Neutrophil (primary cell): Measurements from ENCODE around the gene CLCF1.

Experiments used
- H3K27ac ChIP-seq: fragments of 200-600 bp; sonication (generic); 2 replicates; pipeline ENCODE4 v1.5.1; 2016; ENCODE audit warnings: mild to moderate bottlenecking, moderate library complexity
- H3K27me3 ChIP-seq: fragments of 200-600 bp; sonication (generic); 2 replicates; pipeline ENCODE4 v1.6.0; 2016; ENCODE audit warnings: mild to moderate bottlenecking
- H3K36me3 ChIP-seq: fragments of 200-600 bp; sonication (generic); 2 replicates; pipeline ENCODE4 v1.5.1; 2017
- H3K4me1 ChIP-seq, 2 experiments: fragments of 200-600 bp in 1 of 2; sonication (generic) in 1 of 2; 1 replicate in 1 of 2; 2 replicates in 1 of 2; pipeline versions ENCODE4 v1.5.1 to v1.6.1; 2013 to 2016; ENCODE audit warnings: low read depth in 1 of 2, low read length in 1 of 2, mild to moderate bottlenecking in 1 of 2, moderate library complexity in 1 of 2; ENCODE audit not compliant: control insufficient read depth in 1 of 2, insufficient read depth in 1 of 2
- H3K4me3 ChIP-seq, 2 experiments: fragments of 200-600 bp in 1 of 2; sonication (generic) in 1 of 2; 1 replicate in 1 of 2; 2 replicates in 1 of 2; pipeline ENCODE4 v1.5.1; 2013 to 2016; ENCODE audit warnings: low read depth in 1 of 2, low read length in 1 of 2, mild to moderate bottlenecking in 1 of 2, moderate library complexity in 1 of 2
- H3K9me3 ChIP-seq: fragments of 200-600 bp; sonication (generic); 2 replicates; pipeline ENCODE4 v1.5.1; 2016
- CTCF ChIP-seq: fragments of 200-600 bp; sonication (generic); IDR thresholded peaks from 2 replicates; pipeline ENCODE4 v1.5.1; 2016; ENCODE audit warnings: antibody characterized with exemption

The CLCF1 gene

GRCh38 chr11:67347964-67348749 lies 25.2 kb downstream of the CLCF1 start:
- Histone ChIP-seq H3K9me3 (no peaks in the 10 kb centered on the region), H3K4me1 (peaks cover 20 to 23% of the 10 kb centered on the region in 2 experiments), H3K27me3 (no peaks in the 10 kb centered on the region), H3K27ac (no peak overlapping the region), H3K36me3 (peaks cover 11% of the 10 kb centered on the region), H3K4me3 (no peak overlapping the region)
- no peak for TF ChIP-seq CTCF

- H3K27me3 ChIP-seq: no peaks in the 10 kb centered on the region
- no peak overlapping the region for H3K4me3 ChIP-seq
- peaks cover 3 to 5% of the 10 kb centered on the region in 2 experiments for H3K4me1 ChIP-seq
- TF ChIP-seq CTCF: no peak
- H3K27ac ChIP-seq: no peak overlapping the region
- H3K9me3 ChIP-seq: no peaks in the 10 kb centered on the region
- H3K36me3 ChIP-seq: peaks cover 4% of the 10 kb centered on the region
Measured at GRCh38 chr11:67345920-67346819, 27.2 kb downstream of the CLCF1 start.

GRCh38 chr11:67345247-67345919 lies 28.0 kb downstream of the CLCF1 start:
- no peaks in the 10 kb centered on the region for H3K4me1 ChIP-seq
- H3K36me3 ChIP-seq: no peaks in the 10 kb centered on the region
- no peaks in the 10 kb centered on the region for H3K27me3 ChIP-seq
- H3K4me3 ChIP-seq: no peak overlapping the region
- no peak for TF ChIP-seq CTCF
- H3K9me3 ChIP-seq: no peaks in the 10 kb centered on the region
- H3K27ac ChIP-seq: no peak overlapping the region

- H3K4me3 ChIP-seq: no peak overlapping the region
- no peaks in the 10 kb centered on the region for H3K27me3 ChIP-seq
- no peak for TF ChIP-seq CTCF
- no peaks in the 10 kb centered on the region for H3K9me3 ChIP-seq
- H3K36me3 ChIP-seq: no peaks in the 10 kb centered on the region
- no peaks in the 10 kb centered on the region for H3K4me1 ChIP-seq
- no peak overlapping the region for H3K27ac ChIP-seq
Measured at GRCh38 chr11:67344264-67344663, 29.1 kb downstream of the CLCF1 start.

GRCh38 chr11:67337257-67337656 lies 36.1 kb downstream of the CLCF1 start:
- Histone ChIP-seq H3K4me3 (no peak overlapping the region), H3K36me3 (no peaks in the 10 kb centered on the region), H3K27ac (no peak overlapping the region), H3K9me3 (no peaks in the 10 kb centered on the region), H3K4me1 (no peaks in the 10 kb centered on the region), H3K27me3 (no peaks in the 10 kb centered on the region)
- TF ChIP-seq CTCF: no peak
